Skeletal muscle tissue (tissue), 4 donors: ENCODE data around the gene CHRNB1. TPM values are rescaled to one million over a fixed set of nuclear protein-coding genes. Genes with fewer than 3 reads are reported as not detected.

Experiments
- H3K27ac ChIP-seq: one replicate; pipeline ENCODE4 v1.7.0; 2013; ENCODE audit warnings: mild to moderate bottlenecking, low read depth, low read length, inconsistent platforms
- H3K27me3 ChIP-seq, 3 donors: one replicate each; pipeline ENCODE4 v1.7.0; 2013; ENCODE audit warnings: low read length in 3 of 3; ENCODE audit not compliant: control insufficient read depth in 3 of 3, insufficient read depth in 3 of 3
- H3K36me3 ChIP-seq, 3 donors: one replicate each; pipeline ENCODE4 v1.7.0; 2013; ENCODE audit warnings: low read length in 3 of 3; ENCODE audit not compliant: control insufficient read depth in 3 of 3, insufficient read depth in 3 of 3
- H3K4me1 ChIP-seq, 3 donors: one replicate each; pipeline ENCODE4 v1.7.0; 2013; ENCODE audit warnings: low read length in 3 of 3, mild to moderate bottlenecking in 3 of 3; ENCODE audit not compliant: control insufficient read depth in 3 of 3, insufficient read depth in 3 of 3
- H3K4me3 ChIP-seq, 3 donors: one replicate each; pipeline ENCODE4 v1.7.0; 2013; ENCODE audit warnings: low read length in 3 of 3
- H3K9ac ChIP-seq, 3 donors: one replicate each; pipeline ENCODE4 v1.7.0; 2013; ENCODE audit warnings: low read length in 3 of 3, mild to moderate bottlenecking in 3 of 3, moderate library complexity in 2 of 3, low read depth in 1 of 3
- H3K9me3 ChIP-seq, 3 donors: one replicate each; pipeline ENCODE4 v1.7.0; 2013; ENCODE audit warnings: low read length in 3 of 3; ENCODE audit not compliant: control insufficient read depth in 3 of 3
- total RNA-seq: library from RNA; depleted of rRNA; stranded (reverse); fragments of >200 nt; gene quantifications from one replicate; pipeline ENCODE4 v1.2.3, GENCODE V29; 2014
- donor health status: Osteomylitis.

Gene CHRNB1, protein sequence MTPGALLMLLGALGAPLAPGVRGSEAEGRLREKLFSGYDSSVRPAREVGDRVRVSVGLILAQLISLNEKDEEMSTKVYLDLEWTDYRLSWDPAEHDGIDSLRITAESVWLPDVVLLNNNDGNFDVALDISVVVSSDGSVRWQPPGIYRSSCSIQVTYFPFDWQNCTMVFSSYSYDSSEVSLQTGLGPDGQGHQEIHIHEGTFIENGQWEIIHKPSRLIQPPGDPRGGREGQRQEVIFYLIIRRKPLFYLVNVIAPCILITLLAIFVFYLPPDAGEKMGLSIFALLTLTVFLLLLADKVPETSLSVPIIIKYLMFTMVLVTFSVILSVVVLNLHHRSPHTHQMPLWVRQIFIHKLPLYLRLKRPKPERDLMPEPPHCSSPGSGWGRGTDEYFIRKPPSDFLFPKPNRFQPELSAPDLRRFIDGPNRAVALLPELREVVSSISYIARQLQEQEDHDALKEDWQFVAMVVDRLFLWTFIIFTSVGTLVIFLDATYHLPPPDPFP
- total RNA-seq, result 31.3 TPM

DNA sequence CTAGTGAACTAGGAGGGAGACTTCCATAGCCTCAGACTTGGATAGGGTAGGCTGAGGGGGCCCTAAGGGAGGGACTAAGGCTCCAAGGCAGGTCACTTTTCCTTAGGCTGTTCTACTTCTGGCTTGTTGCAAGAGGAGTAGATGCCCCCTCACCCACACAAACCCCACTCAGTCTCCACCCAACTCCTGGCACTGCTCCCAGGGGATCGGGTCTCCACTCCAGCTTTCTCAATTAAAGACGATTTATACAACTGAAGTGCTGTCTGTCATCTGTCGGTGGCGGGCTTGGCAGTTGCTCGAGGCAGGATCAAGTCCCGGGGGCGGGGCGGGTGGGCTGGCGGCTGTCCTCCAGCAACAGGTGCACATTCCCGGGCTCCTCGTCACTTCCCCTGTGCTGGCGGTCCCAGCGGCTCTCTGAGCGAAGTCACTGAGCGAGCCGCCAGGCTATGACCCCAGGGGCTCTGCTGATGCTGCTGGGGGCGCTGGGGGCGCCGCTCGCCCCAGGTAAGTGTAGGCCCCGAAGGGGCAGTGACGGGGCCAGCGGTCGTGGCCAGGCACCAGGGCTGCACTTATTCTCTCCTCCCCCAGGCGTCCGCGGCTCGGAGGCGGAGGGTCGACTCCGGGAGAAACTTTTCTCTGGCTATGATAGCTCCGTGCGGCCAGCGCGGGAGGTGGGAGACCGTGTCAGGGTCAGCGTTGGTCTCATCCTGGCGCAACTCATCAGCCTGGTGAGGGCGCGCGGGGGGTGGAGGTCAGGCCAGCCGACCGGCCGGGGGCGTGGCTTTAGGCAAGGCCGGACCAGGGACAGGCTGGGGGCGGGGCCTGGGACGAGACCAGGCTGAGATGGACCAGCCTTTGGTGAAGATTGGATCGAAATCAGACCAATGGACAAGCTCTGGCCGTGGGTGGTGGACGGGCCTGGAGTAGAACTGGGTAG, at the start of gene CHRNB1:
TSS of gene CHRNB1 (plus strand) at position 380 of the 937 bp plus-strand sequence. CDS start at position 447, 67 bp downstream.
- H3K4me3 ChIP-seq, result peak within 1 kb of the TSS; percentile 73 to 81 (median 79)
- no peaks in the 10 kb centered on the region for H3K9me3 ChIP-seq
- peaks cover 35 to 46% (median 40%) of the 10 kb centered on the region in 3 donors for H3K4me1 ChIP-seq
- peak within 1 kb of the TSS; percentile 100 for H3K27ac ChIP-seq
- H3K36me3 ChIP-seq, result peaks cover 9 to 13% (median 12%) of the 10 kb centered on the region in 3 donors
- peak within 1 kb of the TSS; percentile 95 to 100 (median 98) for H3K9ac ChIP-seq
- peaks cover 0 to 5% (median 3%) of the 10 kb centered on the region in 3 donors for H3K27me3 ChIP-seq

DNA sequence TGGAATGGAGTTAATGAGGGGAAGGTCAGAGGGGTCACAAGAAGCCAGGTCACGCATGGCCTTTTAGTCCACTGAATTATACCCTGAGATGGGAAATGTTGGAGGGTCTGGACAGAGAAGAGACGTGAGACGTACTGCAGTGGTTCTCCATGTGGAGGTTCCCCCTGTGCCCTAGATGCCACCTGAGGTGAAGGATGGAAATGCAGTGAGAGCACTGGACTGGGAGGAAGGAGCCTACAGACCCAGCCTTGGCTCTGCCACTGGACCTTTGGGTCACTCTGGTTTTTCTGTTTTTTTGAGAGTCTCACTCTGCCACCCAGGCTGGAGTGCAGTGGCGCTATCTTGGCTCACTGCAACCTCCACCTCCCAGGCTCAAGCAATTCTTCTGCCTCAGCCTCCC, 48.7 kb upstream of the CHRNB1 start:
- H3K27me3 ChIP-seq, result no peaks in the 10 kb centered on the region
- peaks cover 8 to 13% (median 12%) of the 10 kb centered on the region in 3 donors for H3K4me1 ChIP-seq
- no peak overlapping the region for H3K9ac ChIP-seq
- no peak overlapping the region for H3K27ac ChIP-seq
- H3K36me3 ChIP-seq, result peaks cover 2 to 12% (median 9%) of the 10 kb centered on the region in 3 donors
- H3K9me3 ChIP-seq, result no peaks in the 10 kb centered on the region
- H3K4me3 ChIP-seq, result no peak overlapping the region

DNA sequence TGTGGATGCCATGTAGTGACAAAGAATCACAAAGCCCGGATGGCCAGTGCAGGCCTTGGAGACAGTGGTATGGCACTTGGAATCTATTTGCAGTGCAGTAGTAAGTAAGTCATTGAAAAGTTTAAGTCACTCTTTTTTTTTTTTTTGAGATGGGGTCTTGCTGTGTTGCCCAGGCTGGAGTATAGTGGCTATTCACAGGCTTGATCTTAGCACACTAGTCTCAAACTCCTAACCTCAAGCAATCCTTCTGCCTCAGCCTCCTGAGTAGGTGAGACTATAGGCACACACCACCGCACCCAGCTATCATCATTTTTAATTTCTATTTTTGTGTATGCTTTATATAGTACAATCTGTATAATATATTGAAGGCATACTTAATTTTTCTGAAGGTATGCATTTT, 46.2 kb upstream of the CHRNB1 start:
- no peaks in the 10 kb centered on the region for H3K27me3 ChIP-seq
- H3K4me1 ChIP-seq, result peaks cover 16 to 17% (median 16%) of the 10 kb centered on the region in 3 donors

DNA sequence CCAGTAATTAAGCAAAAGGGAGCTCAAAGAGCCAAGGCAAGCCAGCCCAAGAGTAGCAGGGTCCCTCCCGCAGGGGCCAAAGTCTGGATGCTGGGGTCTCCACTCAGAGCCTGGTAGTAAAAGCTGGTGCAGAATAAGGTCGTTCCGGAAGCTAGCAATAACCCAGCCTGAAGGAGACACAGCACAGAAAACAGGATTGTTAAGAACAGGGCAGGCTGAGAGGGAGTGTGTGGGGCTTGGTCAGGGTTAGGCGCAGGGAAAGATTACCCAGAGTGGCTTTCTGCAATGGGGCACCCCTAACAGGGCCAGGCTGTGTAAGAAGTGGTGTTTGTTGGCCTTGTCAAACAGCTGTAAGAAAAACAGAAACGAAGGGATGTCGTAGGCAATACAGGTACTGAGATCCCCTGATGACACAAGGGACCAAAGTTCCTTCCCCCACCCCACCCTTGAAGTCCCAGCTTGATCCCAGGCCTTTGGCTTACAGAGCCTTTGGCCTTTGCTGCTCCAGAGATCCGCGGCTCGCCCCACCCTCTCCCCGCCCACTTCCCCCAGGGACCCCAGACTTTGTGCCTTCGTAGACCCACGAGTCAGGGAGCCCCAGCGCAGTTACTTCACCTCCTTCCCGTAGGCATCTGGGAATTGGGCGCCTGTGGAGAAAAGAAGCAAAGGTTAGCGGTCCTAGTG, 41.7 kb upstream of the CHRNB1 start:
- Histone ChIP-seq H3K36me3 (no peaks in the 10 kb centered on the region), H3K27me3 (no peaks in the 10 kb centered on the region), H3K4me3 (peak overlapping the region; percentile 86 to 90 (median 89)), H3K27ac (peak overlapping the region; percentile 84), H3K9ac (peak overlapping the region; percentile 76 to 95 (median 78)), H3K9me3 (no peaks in the 10 kb centered on the region), H3K4me1 (peaks cover 13 to 21% (median 13%) of the 10 kb centered on the region in 3 donors)

More for the DNA sequence above, 46.2 kb upstream of the CHRNB1 start:
- Histone ChIP-seq H3K36me3 (no peaks in the 10 kb centered on the region), H3K4me3 (no peak overlapping the region), H3K9me3 (no peaks in the 10 kb centered on the region), H3K9ac (no peak overlapping the region), H3K27ac (no peak overlapping the region)

DNA sequence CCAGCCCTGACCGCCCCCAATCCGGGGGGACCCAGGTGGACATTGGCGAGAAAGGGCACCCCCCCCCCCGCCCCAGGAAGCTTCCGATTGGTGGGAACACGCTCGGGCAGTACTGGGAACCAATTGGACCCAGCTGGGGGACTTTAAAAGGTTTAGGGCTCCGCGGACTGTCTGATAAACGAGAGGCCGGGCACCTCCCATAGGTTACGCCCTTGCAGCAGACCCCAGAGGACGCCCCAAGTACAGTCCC, 41.2 kb upstream of the CHRNB1 start:
- peaks cover 0 to under 1% (median 0%) of the 10 kb centered on the region in 3 donors for H3K36me3 ChIP-seq
- H3K27ac ChIP-seq, result peak overlapping the region; percentile 84
- H3K4me3 ChIP-seq, result peak overlapping the region; percentile 86 to 90 (median 89)
- H3K9ac ChIP-seq, result peak overlapping the region; percentile 76 to 95 (median 78)
- no peaks in the 10 kb centered on the region for H3K9me3 ChIP-seq
- H3K4me1 ChIP-seq, result peaks cover 13 to 21% (median 13%) of the 10 kb centered on the region in 3 donors
- no peaks in the 10 kb centered on the region for H3K27me3 ChIP-seq

DNA sequence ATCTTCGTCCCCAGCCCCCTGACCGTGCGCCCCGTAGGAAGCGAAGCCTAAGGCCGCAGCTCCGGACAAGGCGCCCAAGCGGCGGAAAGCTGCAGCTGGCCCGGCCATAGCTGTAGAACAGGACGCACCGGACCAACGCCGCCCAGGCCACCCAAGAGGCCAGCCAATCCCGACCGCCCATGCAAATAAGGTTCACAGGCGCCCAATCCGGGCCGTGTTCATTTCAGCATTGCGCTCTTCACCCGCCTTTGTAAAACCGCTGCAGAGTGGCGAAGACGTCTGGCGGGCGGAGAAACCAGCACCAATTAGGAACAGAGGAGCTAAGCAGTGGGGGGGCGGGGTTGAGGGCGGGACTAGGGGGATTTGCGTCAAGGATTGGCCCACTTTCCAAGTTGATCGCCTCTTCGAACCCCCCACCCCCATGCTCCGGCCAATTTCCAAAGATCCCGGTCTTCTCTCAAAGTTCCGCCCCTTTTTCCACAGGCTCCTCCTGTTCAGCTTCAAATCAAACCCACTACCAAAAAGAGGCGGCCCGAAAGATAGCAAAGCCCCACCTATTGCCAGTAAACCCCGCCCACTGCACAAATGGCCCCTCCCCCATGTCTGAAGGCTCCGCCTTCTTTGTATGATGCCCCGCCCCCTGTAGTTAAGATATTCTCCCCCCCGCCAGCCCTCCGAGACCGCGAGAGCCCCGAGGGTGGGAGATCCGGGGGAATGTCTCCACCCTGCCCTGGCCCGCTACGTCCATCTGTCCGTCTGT, 40.7 kb upstream of the CHRNB1 start, which contains the start of gene TMEM256:
TSS of gene TMEM256 (minus strand) at position 121 of the 760 bp plus-strand sequence. CDS start at position 108, 13 bp downstream.
- Histone ChIP-seq H3K27ac (peak within 1 kb of the TSS; percentile 84), H3K27me3 (no peaks in the 10 kb centered on the region), H3K9ac (peak within 1 kb of the TSS; percentile 76 to 95 (median 78)), H3K4me1 (peaks cover 13 to 21% (median 13%) of the 10 kb centered on the region in 3 donors), H3K9me3 (no peaks in the 10 kb centered on the region), H3K36me3 (peaks cover 0 to 4% (median 1%) of the 10 kb centered on the region in 3 donors), H3K4me3 (peak within 1 kb of the TSS; percentile 86 to 90 (median 89))

DNA sequence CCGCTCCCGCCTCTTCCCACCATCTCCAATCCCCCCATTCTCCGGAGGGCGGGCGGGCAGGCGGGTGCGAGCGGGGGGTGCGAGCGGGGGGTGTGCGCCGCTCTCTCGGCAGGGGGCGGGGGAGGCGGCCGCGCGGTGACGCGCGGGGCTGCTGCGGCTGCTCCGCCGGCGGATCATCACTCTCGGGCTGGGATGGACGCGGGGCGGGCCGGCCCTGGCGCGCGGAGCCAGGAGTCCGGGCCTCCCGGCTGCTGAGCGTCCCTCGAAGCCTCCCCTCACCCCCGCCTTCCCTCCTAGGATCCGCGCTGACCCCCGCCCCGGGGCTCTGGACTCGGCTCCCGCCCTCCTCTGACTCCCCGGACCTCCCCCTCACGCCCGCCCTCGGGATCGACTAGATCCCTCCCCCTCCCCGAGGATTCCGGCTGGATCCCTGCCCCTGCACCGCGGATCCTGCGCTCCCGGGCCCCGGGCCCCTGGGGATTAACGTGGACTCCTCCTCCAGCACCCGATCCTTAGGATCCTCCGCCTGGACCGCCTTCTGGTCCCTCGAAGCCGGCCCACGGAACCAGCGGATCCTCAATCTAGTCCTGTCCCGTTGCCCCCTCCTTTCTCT, 40.0 kb upstream of the CHRNB1 start:
- Histone ChIP-seq H3K27ac (peak overlapping the region; percentile 84), H3K9ac (peak overlapping the region; percentile 72 to 80 (median 76)), H3K36me3 (peaks cover 4 to 6% (median 5%) of the 10 kb centered on the region in 3 donors), H3K27me3 (no peaks in the 10 kb centered on the region), H3K9me3 (no peaks in the 10 kb centered on the region), H3K4me3 (peak overlapping the region; percentile 67 to 73 (median 71)), H3K4me1 (peaks cover 13 to 21% (median 13%) of the 10 kb centered on the region in 3 donors)

DNA sequence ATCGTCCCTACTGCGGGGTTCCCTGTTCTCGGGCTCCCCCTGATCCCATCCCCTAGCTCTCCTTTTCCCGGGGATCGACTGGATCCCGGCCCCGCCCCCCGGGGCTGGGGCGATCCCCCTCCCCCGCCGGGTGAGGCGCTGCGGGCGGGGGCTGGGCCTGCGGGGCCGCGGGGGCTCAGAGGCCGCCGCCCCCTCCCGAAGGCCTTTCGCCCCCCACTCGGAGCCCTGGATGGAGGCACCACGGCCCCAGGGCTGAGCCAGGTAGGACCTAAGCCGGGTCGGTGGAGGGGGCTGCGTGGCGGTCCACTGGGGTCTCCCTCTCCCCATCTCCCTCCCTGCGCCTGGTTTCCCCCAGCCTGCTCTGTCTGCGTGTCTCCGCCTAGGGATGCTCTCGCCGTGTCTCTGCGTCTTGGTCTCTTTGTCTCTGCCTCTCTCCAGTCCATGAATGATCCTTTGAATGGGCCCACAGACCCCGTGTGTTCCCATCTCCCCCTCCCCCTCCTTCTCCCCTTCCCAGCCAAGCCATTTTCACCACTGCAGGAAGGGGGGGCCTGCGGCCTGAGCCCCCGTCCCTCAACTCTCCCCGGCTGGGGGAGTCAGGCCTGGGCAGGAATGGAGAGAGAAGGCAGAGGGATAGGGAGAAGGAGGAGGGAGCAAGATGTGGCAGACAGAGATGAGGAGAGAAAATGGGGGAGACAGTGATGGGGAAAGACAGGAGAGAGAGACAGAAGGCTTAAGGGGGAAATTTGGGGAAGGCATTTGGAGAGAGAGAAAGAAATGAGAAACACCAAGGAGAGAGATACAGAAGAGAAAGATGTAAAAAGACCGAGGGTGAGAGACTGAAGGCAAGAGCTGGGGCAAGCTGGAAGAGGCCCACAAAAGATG, 39.3 kb upstream of the CHRNB1 start:
- H3K36me3 ChIP-seq, result peaks cover 4 to 8% (median 6%) of the 10 kb centered on the region in 3 donors
- H3K27me3 ChIP-seq, result no peaks in the 10 kb centered on the region
- peak overlapping the region; percentile 67 to 73 (median 71) for H3K4me3 ChIP-seq
- peak overlapping the region; percentile 72 to 80 (median 76) for H3K9ac ChIP-seq
- no peaks in the 10 kb centered on the region for H3K9me3 ChIP-seq
- H3K4me1 ChIP-seq, result peaks cover 13 to 21% (median 13%) of the 10 kb centered on the region in 3 donors
- H3K27ac ChIP-seq, result peak overlapping the region; percentile 84
